HFFc6 (cell line): ENCODE data around the gene KIAA1217. TPM values are rescaled to one million over a fixed set of nuclear protein-coding genes. Genes with fewer than 3 reads are reported as not detected.

Experiments
- DNase-seq: peaks from one replicate; pipeline ENCODE4 v3.0.0-alpha.2; 2018
- H3K27ac Mint-ChIP-seq: 2 replicates; pipeline ENCODE4 v1.8.0; 2020; ENCODE audit warnings: mild to moderate bottlenecking, mixed read lengths
- H3K27me3 Mint-ChIP-seq: 2 replicates; pipeline ENCODE4 v1.8.0; 2021; ENCODE audit warnings: mild to moderate bottlenecking, moderate library complexity, mixed read lengths; ENCODE audit not compliant: insufficient read depth
- H3K36me3 Mint-ChIP-seq: 2 replicates; pipeline ENCODE4 v1.8.0; 2021; ENCODE audit warnings: low read depth, mixed read lengths
- H3K4me1 Mint-ChIP-seq: 2 replicates; pipeline ENCODE4 v1.8.0; 2020; ENCODE audit warnings: low read depth, mixed read lengths
- H3K4me3 Mint-ChIP-seq: 2 replicates; pipeline ENCODE4 v1.8.0; 2020; ENCODE audit warnings: mild to moderate bottlenecking, moderate library complexity, mixed read lengths
- H3K9me3 Mint-ChIP-seq: 2 replicates; pipeline ENCODE4 v1.8.0; 2020; ENCODE audit warnings: mild to moderate bottlenecking, mixed read lengths
- CTCF ChIP-seq: fragments of 200-600 bp; sonication (generic); IDR thresholded peaks from 2 replicates; pipeline ENCODE4 v1.5.0; 2021; ENCODE audit warnings: antibody characterized with exemption, mild to moderate bottlenecking
- total RNA-seq, 6 experiments: library from RNA; stranded (reverse); fragmentation: NEBNext Ultra II Directional; extraction: Animal tissue kit (Norgen Biotek cat#: 25700); gene quantifications; 2 replicates in 1 of 6; 3 replicates in 5 of 6; pipeline ENCODE4 v1.2.3, GENCODE V29; 2021

KIAA1217 gene
- total RNA-seq, 6 experiments from 2014 or later = 1.3 to 2.1 (median 2.0) TPM

GRCh38 chr10:24289235-24289634, 80.3 kb downstream of the KIAA1217 start:
- H3K4me1 Mint-ChIP-seq = no peaks in the 10 kb centered on the region
- H3K36me3 Mint-ChIP-seq = no peaks in the 10 kb centered on the region
- H3K4me3 Mint-ChIP-seq = no peak overlapping the region
- DNase-seq = no peak
- H3K27ac Mint-ChIP-seq = no peak overlapping the region
- no peaks in the 10 kb centered on the region for H3K9me3 Mint-ChIP-seq
- TF ChIP-seq CTCF = no peak
- H3K27me3 Mint-ChIP-seq = peaks cover 2% of the 10 kb centered on the region; the same call in 1 of the 2 replicates

GRCh38 chr10:24292304-24293293, 83.7 kb downstream of the KIAA1217 start:
- Mint-ChIP-seq H3K27ac (no peak overlapping the region), H3K4me3 (no peak overlapping the region), H3K27me3 (peaks cover 2% of the 10 kb centered on the region; the same call in 1 of the 2 replicates), H3K36me3 (no peaks in the 10 kb centered on the region), H3K9me3 (no peaks in the 10 kb centered on the region), H3K4me1 (no peaks in the 10 kb centered on the region)
- no peak for DNase-seq
- no peak for TF ChIP-seq CTCF

- no peaks in the 10 kb centered on the region for H3K36me3 Mint-ChIP-seq
- H3K9me3 Mint-ChIP-seq = no peaks in the 10 kb centered on the region
- peaks cover 6% of the 10 kb centered on the region for H3K27me3 Mint-ChIP-seq
- peaks cover 15% of the 10 kb centered on the region for H3K4me1 Mint-ChIP-seq
- TF ChIP-seq CTCF = no peak
- H3K4me3 Mint-ChIP-seq = peak overlapping the region; percentile 28
- peak overlapping the region; percentile 75 for H3K27ac Mint-ChIP-seq
- DNase-seq = peak; percentile 52
Observed at GRCh38 chr10:24299578-24300260, 90.8 kb downstream of the KIAA1217 start.

- Mint-ChIP-seq H3K4me3 (no peak overlapping the region), H3K36me3 (no peaks in the 10 kb centered on the region), H3K27ac (no peak overlapping the region), H3K27me3 (peaks cover 15% of the 10 kb centered on the region), H3K9me3 (no peaks in the 10 kb centered on the region), H3K4me1 (peaks cover 19% of the 10 kb centered on the region)
- no peak for TF ChIP-seq CTCF
- DNase-seq = no peak
Observed at GRCh38 chr10:24303522-24304310, 94.8 kb downstream of the KIAA1217 start.
